Measurements from ENCODE around the gene SLFN5.
"Not testable (repeated sequence)": the region's sequence is repeated elsewhere in the genome, so short reads cannot be mapped to it uniquely, and the experiment has no call there.

The SLFN5 gene

GRCh38 chr17:35242158-35242804 is 591 bp upstream of the SLFN5 start:
- peak; percentile 31 for DNase-seq (ENCODE audit: low spot score)

DNA sequence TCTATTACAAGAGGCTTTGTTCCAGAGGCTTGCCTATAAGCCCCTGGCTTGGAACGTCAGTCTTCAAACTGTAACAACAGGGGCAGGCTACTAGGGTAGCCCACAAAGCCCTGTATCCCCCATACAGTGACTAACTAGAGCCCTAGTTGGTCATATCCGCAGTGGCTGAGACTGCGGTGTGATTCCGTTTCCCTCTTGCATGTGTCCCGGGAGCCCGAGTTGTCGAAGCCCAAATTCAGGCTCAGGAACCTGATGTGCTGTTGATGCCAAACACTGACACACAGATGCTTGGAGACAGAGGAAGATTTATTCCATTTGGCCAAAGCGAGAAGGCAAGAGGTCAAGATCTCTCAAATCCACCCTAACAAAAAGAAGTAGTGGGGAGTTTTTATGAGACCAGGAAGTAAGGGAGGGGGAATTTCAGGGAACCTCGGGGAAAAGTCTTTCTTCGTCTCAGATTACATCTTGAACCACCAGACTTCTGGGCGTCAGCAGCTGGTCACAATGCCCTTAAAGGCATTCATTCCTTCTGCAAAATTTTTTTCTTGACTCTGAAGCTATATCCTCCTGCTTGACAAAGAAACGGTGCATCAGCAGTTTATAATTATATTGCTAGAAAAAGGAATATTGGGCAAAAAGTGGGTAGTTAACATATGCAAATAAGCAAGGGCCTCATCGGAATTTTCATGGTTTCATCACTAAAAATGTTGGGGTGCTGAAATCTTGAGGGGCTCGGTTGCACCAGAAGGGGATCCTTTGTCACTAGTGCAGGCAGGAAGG is 879 bp downstream of the SLFN5 start:
- DNase-seq (ENCODE audit: low spot score) = peak; percentile 82

- peak; percentile 89 for DNase-seq (ENCODE audit: low spot score)
Observed at GRCh38 chr17:35244341-35245195, 1.7 kb downstream of the SLFN5 start.

DNA sequence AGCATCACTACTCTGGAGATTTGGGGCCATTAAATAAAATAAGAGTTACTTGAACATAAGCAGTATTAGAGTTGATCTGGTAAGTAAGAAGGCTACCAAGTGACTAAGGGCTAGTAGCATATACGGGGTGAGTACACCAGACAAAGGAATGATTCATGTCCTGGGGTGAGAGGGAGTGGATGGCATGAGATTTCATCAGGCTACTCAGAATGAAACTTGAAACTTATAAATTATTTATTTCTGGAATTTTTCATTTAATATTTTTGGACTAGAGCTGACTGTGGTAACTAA is 2.3 kb downstream of the SLFN5 start:
- DNase-seq (ENCODE audit: low spot score) = peak; percentile 85

DNA sequence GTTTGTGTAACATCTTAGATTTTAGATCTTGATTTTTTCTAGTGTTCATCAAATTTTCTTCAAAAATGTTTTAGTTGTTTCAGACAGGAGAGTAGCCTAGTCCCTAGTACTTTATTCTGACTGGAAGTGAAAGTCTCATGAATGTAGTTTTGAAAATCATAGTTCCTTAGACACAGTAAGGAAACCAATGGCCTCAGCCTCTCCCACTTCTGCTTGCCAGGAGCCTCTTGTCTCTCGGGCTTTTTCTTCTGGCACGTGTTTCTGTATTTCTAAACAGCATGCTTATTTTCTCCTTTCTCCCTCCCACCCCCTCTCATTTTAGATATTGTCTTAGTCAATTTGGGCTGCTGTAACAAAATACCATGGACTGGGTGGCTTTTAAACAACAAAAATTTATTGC is 9.8 kb downstream of the SLFN5 start:
- no peak for DNase-seq (ENCODE audit: low spot score)

DNA sequence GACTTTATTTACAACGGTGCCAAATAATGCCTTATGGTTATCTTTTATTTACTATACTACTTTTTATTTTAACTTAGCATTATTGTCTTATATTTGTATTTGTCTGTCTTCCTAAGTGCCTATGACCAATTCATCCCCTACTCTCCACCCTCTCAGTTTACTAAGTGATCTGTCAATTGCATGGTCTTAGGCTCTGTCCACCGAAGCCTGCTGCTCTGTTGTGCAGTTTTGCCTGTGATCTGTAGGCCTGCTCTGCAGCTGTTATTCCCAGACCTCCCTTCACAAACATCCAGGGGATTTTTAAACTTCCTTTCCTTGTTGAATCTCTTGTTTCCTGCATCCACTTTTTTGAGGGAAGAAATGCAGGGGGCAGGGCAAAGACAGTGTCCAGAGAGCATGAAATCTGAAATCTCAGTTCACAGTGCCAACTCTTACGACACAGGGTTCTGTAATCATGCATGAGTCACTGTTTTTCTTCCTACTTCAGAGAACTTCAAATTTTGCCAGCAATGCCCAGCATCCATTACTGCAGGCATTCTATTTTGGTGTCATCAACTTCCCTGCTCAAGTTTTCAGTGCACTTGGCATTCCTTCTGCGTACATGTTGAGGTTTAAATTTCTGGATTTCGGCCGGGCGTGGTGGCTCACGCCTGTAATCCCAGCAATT is 11.4 kb downstream of the SLFN5 start:
- peak; percentile 65 for DNase-seq (ENCODE audit: low spot score)

GRCh38 chr17:35255316-35255715 is 12.4 kb downstream of the SLFN5 start:
- no peak for DNase-seq (ENCODE audit: low spot score)

DNA sequence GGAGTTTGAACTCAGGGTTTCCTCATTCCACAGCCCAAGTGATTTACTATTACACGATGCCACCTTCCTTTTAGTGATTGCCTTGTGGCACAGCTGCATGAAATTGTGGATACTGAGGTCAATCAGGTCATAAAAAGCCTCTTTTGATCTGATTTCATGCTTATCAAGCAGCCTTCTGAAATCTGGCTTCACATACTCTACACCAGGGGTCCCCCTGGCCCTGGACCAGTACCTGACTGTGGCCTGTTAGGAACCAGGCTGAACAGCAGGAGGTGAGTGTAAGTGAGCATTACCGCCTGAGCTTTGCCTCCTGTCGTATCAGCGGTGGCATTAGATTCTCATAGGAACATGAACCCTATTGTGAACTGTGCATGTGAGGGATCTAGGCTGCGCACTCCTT is 13.8 kb downstream of the SLFN5 start:
- DNase-seq (ENCODE audit: low spot score) = no peak

- DNase-seq (ENCODE audit: low spot score) = peak; percentile 18
Observed at GRCh38 chr17:35257208-35257659, 14.4 kb downstream of the SLFN5 start.

DNA sequence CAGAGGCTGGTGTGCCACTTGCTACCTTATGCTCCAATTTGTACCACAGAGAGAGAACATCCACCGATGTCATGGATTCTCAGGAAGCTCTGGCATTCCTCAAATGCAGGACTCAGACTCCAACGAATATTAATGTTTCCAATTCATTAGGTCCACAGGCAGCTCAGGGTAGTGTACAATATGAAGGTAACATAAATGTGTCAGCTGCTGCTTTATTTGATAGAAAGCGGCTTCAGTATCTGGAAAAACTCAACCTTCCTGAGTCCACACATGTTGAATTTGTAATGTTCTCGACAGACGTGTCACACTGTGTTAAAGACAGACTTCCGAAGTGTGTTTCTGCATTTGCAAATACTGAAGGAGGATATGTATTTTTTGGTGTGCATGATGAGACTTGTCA is 16.1 kb downstream of the SLFN5 start:
- DNase-seq (ENCODE audit: low spot score) = no peak

- DNase-seq (ENCODE audit: low spot score) = no peak
Observed at GRCh38 chr17:35265071-35265470, 22.2 kb downstream of the SLFN5 start.

GRCh38 chr17:35265566-35266141 is 22.8 kb downstream of the SLFN5 start:
- DNase-seq (ENCODE audit: low spot score) = no peak

GRCh38 chr17:35274167-35275066 is 31.5 kb downstream of the SLFN5 start:
- not testable (repeated sequence) for DNase-seq (ENCODE audit: low spot score)

- DNase-seq (ENCODE audit: low spot score) = not testable (repeated sequence)
Observed at GRCh38 chr17:35278454-35278853, 35.6 kb downstream of the SLFN5 start.

- not testable (repeated sequence) for DNase-seq (ENCODE audit: low spot score)
Observed at GRCh38 chr17:35278876-35279275, 36.0 kb downstream of the SLFN5 start.

GRCh38 chr17:35283767-35284166 is 40.9 kb downstream of the SLFN5 start:
- DNase-seq (ENCODE audit: low spot score) = no peak

DNA sequence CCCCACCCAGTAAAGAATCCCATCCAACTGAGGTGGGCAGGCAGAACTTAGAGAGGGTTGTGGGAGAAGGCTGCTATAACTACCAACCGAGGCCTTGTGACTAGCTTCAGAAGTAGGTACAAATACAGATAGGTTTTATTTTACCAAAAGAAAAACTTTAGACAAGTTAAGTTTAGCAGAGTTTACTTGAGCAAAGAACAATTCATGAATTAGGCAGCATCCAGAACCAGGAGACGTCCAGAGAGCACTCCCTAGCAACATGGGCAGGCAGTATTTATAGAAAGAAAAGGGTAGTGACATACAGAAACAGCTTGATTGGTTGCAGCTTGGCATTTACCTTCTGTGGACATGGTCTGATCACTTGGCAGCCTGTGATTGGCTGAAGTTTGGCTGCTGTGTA is 42.1 kb downstream of the SLFN5 start:
- no peak for DNase-seq (ENCODE audit: low spot score)

- DNase-seq (ENCODE audit: low spot score) = no peak
Observed at GRCh38 chr17:35286120-35286781, 43.4 kb downstream of the SLFN5 start.

- no peak for DNase-seq (ENCODE audit: low spot score)
Observed at GRCh38 chr17:35287286-35287811, 44.5 kb downstream of the SLFN5 start.

GRCh38 chr17:35289222-35289621 is 46.4 kb downstream of the SLFN5 start:
- no peak for DNase-seq (ENCODE audit: low spot score)

Measured in kidney capillary endothelial cell (primary cell).